ENCODE data around the gene KMT2B.

DNA sequence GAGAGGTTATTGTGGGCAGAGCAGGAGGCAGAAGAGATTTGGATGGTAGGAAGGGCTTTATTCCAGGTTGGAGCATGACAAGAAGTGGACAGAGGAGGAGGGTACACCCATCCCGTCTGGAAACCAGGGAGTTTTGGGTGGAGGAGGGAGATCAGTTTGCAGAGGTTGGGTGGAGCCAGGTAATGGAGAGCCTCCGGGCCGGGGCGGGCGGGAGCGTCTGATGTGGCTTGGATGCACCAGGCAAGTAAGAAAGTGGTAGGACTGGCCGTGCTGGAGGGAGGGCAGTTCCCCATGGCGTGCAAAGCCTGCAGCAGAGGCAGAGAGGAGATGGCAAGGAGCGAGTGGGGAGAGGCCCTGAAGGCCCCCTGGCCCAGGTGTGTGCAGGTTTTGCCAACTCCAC, 13.6 kb downstream of the KMT2B start:
- TF ChIP-seq, protein P1, sequence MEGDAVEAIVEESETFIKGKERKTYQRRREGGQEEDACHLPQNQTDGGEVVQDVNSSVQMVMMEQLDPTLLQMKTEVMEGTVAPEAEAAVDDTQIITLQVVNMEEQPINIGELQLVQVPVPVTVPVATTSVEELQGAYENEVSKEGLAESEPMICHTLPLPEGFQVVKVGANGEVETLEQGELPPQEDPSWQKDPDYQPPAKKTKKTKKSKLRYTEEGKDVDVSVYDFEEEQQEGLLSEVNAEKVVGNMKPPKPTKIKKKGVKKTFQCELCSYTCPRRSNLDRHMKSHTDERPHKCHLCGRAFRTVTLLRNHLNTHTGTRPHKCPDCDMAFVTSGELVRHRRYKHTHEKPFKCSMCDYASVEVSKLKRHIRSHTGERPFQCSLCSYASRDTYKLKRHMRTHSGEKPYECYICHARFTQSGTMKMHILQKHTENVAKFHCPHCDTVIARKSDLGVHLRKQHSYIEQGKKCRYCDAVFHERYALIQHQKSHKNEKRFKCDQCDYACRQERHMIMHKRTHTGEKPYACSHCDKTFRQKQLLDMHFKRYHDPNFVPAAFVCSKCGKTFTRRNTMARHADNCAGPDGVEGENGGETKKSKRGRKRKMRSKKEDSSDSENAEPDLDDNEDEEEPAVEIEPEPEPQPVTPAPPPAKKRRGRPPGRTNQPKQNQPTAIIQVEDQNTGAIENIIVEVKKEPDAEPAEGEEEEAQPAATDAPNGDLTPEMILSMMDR (IDR thresholded peaks at IDR 0.05; ENCODE audit: low read depth, low read length) = no peak
- TF ChIP-seq EZH2phosphoT487 (IDR thresholded peaks at IDR 0.05; ENCODE audit: low read depth) = no peak

Measured in OCI-LY3 (cell line).